ENCODE measurements around the gene LY86. TPM values are rescaled to one million over a fixed set of nuclear protein-coding genes. Genes with fewer than 3 reads are reported as not detected.

Gene LY86
- total and polyA plus RNA-seq, 9 of the 15 experiments (the other 6 are each of a cell fraction or from before 2014, with no cell fraction given), result 0.08 to 0.20 TPM; not detected in 7

- CTCF ChIA-PET (ENCODE audit: low intra/inter-chr PET ratio), result no interaction called here
- no peak overlapping the region for H3K27ac ChIP-seq (ENCODE audit: extremely low read depth, low read depth, low read length)
- in situ Hi-C loops (cut with MboI) (no loop called here), intact Hi-C loops (cut with micrococcal nuclease) (no loop called here)
- H3K4me1 ChIP-seq (replicated peaks in 1 of 2; ENCODE audit: control insufficient read depth in 2 of 2, insufficient read depth in 2 of 2, low read length in 2 of 2), result no peaks in the 10 kb centered on the region; a peak in 1 of 5 replicates
- H3K9me1 ChIP-seq (ENCODE audit: control insufficient read depth, insufficient read depth, low read length), result no peaks in the 10 kb centered on the region
- H3K36me3 ChIP-seq (ENCODE audit: control insufficient read depth, insufficient read depth, low read length), result no peaks in the 10 kb centered on the region
- no peak overlapping the region for H3K4me3 ChIP-seq
- POLR2A ChIA-PET, result interaction anchor here (0.6 to 1.1 kb wide), 2 partner anchors 46 to 1278 kb away, joined by 3 read pairs; no protein-coding TSS in a partner anchor
- DNase-seq (ENCODE audit: extremely low read depth in 1 of 4, low spot score in 3 of 4) (no peak), FAIRE-seq (no peak), ATAC-seq (peak; percentile 37; the same call in 1 of the 3 replicates)
- no peak overlapping the region for H2AFZ ChIP-seq (ENCODE audit: low read depth, low read length)
- H3K4me2 ChIP-seq (ENCODE audit: insufficient read depth, low read length), result no peak overlapping the region
- no peaks in the 10 kb centered on the region for H3K9me3 ChIP-seq (replicated peaks; ENCODE audit: control insufficient read depth, insufficient read depth, low read depth, low read length)
- no peaks in the 10 kb centered on the region for H3K79me2 ChIP-seq (ENCODE audit: control insufficient read depth, insufficient read depth, low read length)
- H3K9ac ChIP-seq (ENCODE audit: insufficient read depth in 1 of 2, low read depth in 2 of 2, low read length in 2 of 2), result no peak overlapping the region
- no peaks in the 10 kb centered on the region for H4K20me1 ChIP-seq (replicated peaks; ENCODE audit: control insufficient read depth, insufficient read depth, low read length)
- WGBS (ENCODE audit: insufficient coverage, low coverage, missing lambda C conversion rate), result 2% methylated on average over 13 of the region's 13 CpGs
- BruUV-seq (replicated peaks), result no TSS peak
- peaks cover 4 to 13% of the 10 kb centered on the region in 2 experiments; a peak in 3 of 5 replicates for H3K27me3 ChIP-seq (ENCODE audit: control insufficient read depth in 2 of 2, insufficient read depth in 2 of 2, low read length in 2 of 2)
- TF ChIP-seq TRIM24 (IDR thresholded peaks at IDR 0.05), result no peak
- TF ChIP-seq CEBPG (CRISPR knock-in tag; IDR thresholded peaks at IDR 0.05), result peak; percentile 72; the same call in 1 of the 2 replicates
- peak; percentile 90 to 91 for TF ChIP-seq CEBPG (tag; conservative IDR thresholded peaks at IDR 0.05 in 1 of 2, IDR thresholded peaks at IDR 0.05 in 1 of 2)
- no peak for TF ChIP-seq HBP1 (CRISPR knock-in tag; IDR thresholded peaks at IDR 0.05)
- TF ChIP-seq RBM17 (IDR thresholded peaks at IDR 0.05; ENCODE audit: borderline replicate concordance, low read depth, low read length), result no peak
- no peak for TF ChIP-seq THRA (IDR thresholded peaks at IDR 0.05)
- peak; percentile 58 for TF ChIP-seq CEBPB (tag; IDR thresholded peaks at IDR 0.05)
- no peak for TF ChIP-seq SFPQ (IDR thresholded peaks at IDR 0.05; ENCODE audit: low read depth, low read length)
- TF ChIP-seq E2F3 (CRISPR knock-in tag; IDR thresholded peaks at IDR 0.05), result 0 out of 2 replicates have a peak, but pooled peaks have one; percentile 34
- TF ChIP-seq ZBTB9 (CRISPR knock-in tag; IDR thresholded peaks at IDR 0.05), result 0 out of 2 replicates have a peak, but pooled peaks have one; percentile 15
- TF ChIP-seq TOE1 (IDR thresholded peaks at IDR 0.05; ENCODE audit: borderline replicate concordance), result no peak
- TF ChIP-seq TOE1 (CRISPR knock-in tag; IDR thresholded peaks at IDR 0.05; ENCODE audit: borderline replicate concordance, low read depth), result no peak
- TF ChIP-seq MAFG (tag; conservative IDR thresholded peaks at IDR 0.05), result no peak
- no peak for TF ChIP-seq CHD4 (IDR thresholded peaks at IDR 0.05; ENCODE audit: insufficient read depth, insufficient replicate concordance, low read depth, low read length, poor library complexity, severe bottlenecking)
Observed at GRCh38 chr6:6569096-6569810, 19.3 kb upstream of the LY86 start.
